COR-L47 (cell line): ENCODE measurements around the gene TMEM202.
"Not testable (repeated sequence)": the region's sequence is repeated elsewhere in the genome, so short reads cannot be mapped to it uniquely, and the experiment has no call there.

Source experiments
- DNase-seq: peaks from one replicate; lab custom pipeline; 2025; lab: John Stamatoyannopoulos, UW

TMEM202 gene

GRCh38 chr15:72397796-72398588 lies at the start of gene TMEM202:
Gene TMEM202, plus strand, starts transcription at chr15:72398305. Its CDS starts 22 bp downstream, at chr15:72398327.
- DNase-seq, result no peak

- DNase-seq, result no peak
Measured at GRCh38 chr15:72353266-72353665, 44.8 kb upstream of the TMEM202 start.

GRCh38 chr15:72354496-72354895 lies 43.6 kb upstream of the TMEM202 start:
- DNase-seq, result no peak

- no peak for DNase-seq
Measured at GRCh38 chr15:72358121-72358520, 40.0 kb upstream of the TMEM202 start.

GRCh38 chr15:72358650-72359171 lies 39.4 kb upstream of the TMEM202 start:
- DNase-seq, result no peak

GRCh38 chr15:72361176-72361575 lies 36.9 kb upstream of the TMEM202 start:
- no peak for DNase-seq

- DNase-seq, result no peak
Measured at GRCh38 chr15:72365844-72366243, 32.3 kb upstream of the TMEM202 start.

- DNase-seq, result no peak
Measured at GRCh38 chr15:72368325-72368724, 29.8 kb upstream of the TMEM202 start.

GRCh38 chr15:72368899-72369298 lies 29.2 kb upstream of the TMEM202 start:
- DNase-seq, result no peak

GRCh38 chr15:72369964-72370363 lies 28.1 kb upstream of the TMEM202 start:
- DNase-seq, result no peak

GRCh38 chr15:72372361-72372760 lies 25.7 kb upstream of the TMEM202 start:
- no peak for DNase-seq

- no peak for DNase-seq
Measured at GRCh38 chr15:72375501-72375845, 22.6 kb upstream of the TMEM202 start.

GRCh38 chr15:72375846-72376581 lies 22.1 kb upstream of the TMEM202 start, which contains the start of gene HEXA:
Gene HEXA, minus strand, starts transcription at chr15:72376014. Its CDS starts 42 bp downstream, at chr15:72375972.
- peak; percentile 96 for DNase-seq

GRCh38 chr15:72377331-72377730 lies 20.8 kb upstream of the TMEM202 start:
- DNase-seq, result no peak

- not testable (repeated sequence) for DNase-seq
Measured at GRCh38 chr15:72379106-72379505, 19.0 kb upstream of the TMEM202 start.

GRCh38 chr15:72379856-72380430 lies 18.2 kb upstream of the TMEM202 start:
- no peak for DNase-seq

GRCh38 chr15:72380743-72381142 lies 17.4 kb upstream of the TMEM202 start:
- DNase-seq, result no peak

- DNase-seq, result no peak
Measured at GRCh38 chr15:72382146-72382545, 16.0 kb upstream of the TMEM202 start.

GRCh38 chr15:72387741-72388140 lies 10.4 kb upstream of the TMEM202 start:
- no peak for DNase-seq

- no peak for DNase-seq
Measured at GRCh38 chr15:72389231-72389630, 8.9 kb upstream of the TMEM202 start.

- not testable (repeated sequence) for DNase-seq
Measured at GRCh38 chr15:72396331-72396730, 1.8 kb upstream of the TMEM202 start.

GRCh38 chr15:72398648-72399047 lies 543 bp downstream of the TMEM202 start:
- no peak for DNase-seq

GRCh38 chr15:72402726-72403125 lies 4.6 kb downstream of the TMEM202 start:
- DNase-seq, result no peak
